Naive B cell (primary cell): ENCODE data around the gene RGS1. TPM values are rescaled to one million over a fixed set of nuclear protein-coding genes. Genes with fewer than 3 reads are reported as not detected.
"Not testable (repeated sequence)": the region's sequence is repeated elsewhere in the genome, so short reads cannot be mapped to it uniquely, and the experiment has no call there.

Source experiments
- ATAC-seq, 2 donors: fragments of 150-1000 bp; cut with Tn5 transposase; 2 replicates each; pipeline ENCODE4 v1.10.0; 2021; ENCODE audit warnings: low read depth in 2 of 2, mild to moderate bottlenecking in 2 of 2, moderate library complexity in 2 of 2
- DNase-seq: peaks from one replicate; pipeline ENCODE4 v3.0.0; 2022
- H3K27ac Mint-ChIP-seq, 6 donors: one replicate each; pipeline ENCODE4 v1.8.0; 2020 to 2022; ENCODE audit warnings: mild to moderate bottlenecking in 6 of 6, mixed read lengths in 6 of 6, moderate library complexity in 5 of 6, inconsistent platforms in 2 of 6
- H3K27me3 Mint-ChIP-seq, 3 donors: one replicate each; pipeline ENCODE4 v1.8.0; 2021 to 2022; ENCODE audit warnings: mixed read lengths in 3 of 3, mild to moderate bottlenecking in 1 of 3
- H3K36me3 Mint-ChIP-seq, 2 donors: one replicate each; pipeline ENCODE4 v1.8.0; 2020 to 2022; ENCODE audit warnings: mixed read lengths in 2 of 2, inconsistent platforms in 1 of 2, mild to moderate bottlenecking in 1 of 2
- H3K4me1 Mint-ChIP-seq, 3 donors: one replicate each; pipeline ENCODE4 v1.8.0; 2020 to 2022; ENCODE audit warnings: mixed read lengths in 3 of 3, inconsistent platforms in 1 of 3, mild to moderate bottlenecking in 1 of 3, moderate library complexity in 1 of 3
- H3K4me3 Mint-ChIP-seq, 8 donors: one replicate each; pipeline ENCODE4 v1.8.0; 2020 to 2022; ENCODE audit warnings: mild to moderate bottlenecking in 8 of 8, mixed read lengths in 8 of 8, moderate library complexity in 8 of 8, inconsistent platforms in 2 of 8
- H3K9me3 Mint-ChIP-seq, 7 donors: one replicate each; pipeline ENCODE4 v1.8.0; 2020 to 2022; ENCODE audit warnings: mixed read lengths in 7 of 7, mild to moderate bottlenecking in 5 of 7, inconsistent platforms in 2 of 7, moderate library complexity in 1 of 7
- polyA plus RNA-seq, 6 donors: library from polyadenylated mRNA; unstranded; fragments of 300-500 nt; fragmentation: Illumina TruSeq; gene quantifications; one replicate each; pipeline ENCODE4 v1.2.3, GENCODE V29; 2021; ENCODE audit warnings: low read depth in 6 of 6

The RGS1 gene
- 100 to 1,000 TPM in 4 of 6 donors, 10 to 100 TPM in 2; 55.5 to 355 (median 116) TPM for polyA plus RNA-seq

- Mint-ChIP-seq H3K27ac (peak within 1 kb of the TSS; percentile 91 to 99 (median 98)), H3K4me1 (peaks cover 7 to 12% (median 8%) of the 10 kb centered on the region in 3 donors), H3K4me3 (peak within 1 kb of the TSS; percentile 33 to 87 (median 66)), H3K27me3 (peaks cover 12 to 45% (median 31%) of the 10 kb centered on the region in 3 donors), H3K9me3 (peaks cover 0 to 5% (median 3%) of the 10 kb centered on the region in 7 donors), H3K36me3 (peaks cover 9 to 12% of the 10 kb centered on the region in 2 donors)
- ATAC-seq = peak; percentile 85 to 93
- DNase-seq = peak; percentile 90
These were observed at the start of gene RGS1 for GRCh38 chr1:192575499-192576189. RGS1 (plus strand) TSS chr1:192575773; CDS start chr1:192575793, 20 bp downstream.

GRCh38 chr1:192527111-192527795 is 48.3 kb upstream of the RGS1 start:
- ATAC-seq (no peak), DNase-seq (no peak)
- peaks cover 0 to 6% (median 1%) of the 10 kb centered on the region in 7 donors for H3K9me3 Mint-ChIP-seq
- H3K27ac Mint-ChIP-seq = no peak overlapping the region
- H3K36me3 Mint-ChIP-seq = no peaks in the 10 kb centered on the region
- H3K4me3 Mint-ChIP-seq = no peak overlapping the region
- H3K4me1 Mint-ChIP-seq = peaks cover 0 to 12% (median 12%) of the 10 kb centered on the region in 3 donors
- peaks cover 29 to 63% (median 59%) of the 10 kb centered on the region in 3 donors for H3K27me3 Mint-ChIP-seq

- no peaks in the 10 kb centered on the region for H3K36me3 Mint-ChIP-seq
- ATAC-seq = no peak
- no peak overlapping the region for H3K27ac Mint-ChIP-seq
- peaks cover 0 to 12% (median 12%) of the 10 kb centered on the region in 3 donors for H3K4me1 Mint-ChIP-seq
- no peak for DNase-seq
- peaks cover 29 to 65% (median 52%) of the 10 kb centered on the region in 3 donors for H3K27me3 Mint-ChIP-seq
- peaks cover 0 to 9% (median 1%) of the 10 kb centered on the region in 7 donors for H3K9me3 Mint-ChIP-seq
- H3K4me3 Mint-ChIP-seq = no peak overlapping the region
These were observed 47.6 kb upstream of the RGS1 start for GRCh38 chr1:192527950-192528349.

- peaks cover 0 to 12% (median 12%) of the 10 kb centered on the region in 3 donors for H3K4me1 Mint-ChIP-seq
- DNase-seq (no peak), ATAC-seq (no peak)
- H3K27ac Mint-ChIP-seq = no peak overlapping the region
- H3K4me3 Mint-ChIP-seq = no peak overlapping the region
- peaks cover 0 to 15% (median 1%) of the 10 kb centered on the region in 7 donors for H3K9me3 Mint-ChIP-seq
- peaks cover 38 to 66% (median 47%) of the 10 kb centered on the region in 3 donors for H3K27me3 Mint-ChIP-seq
- H3K36me3 Mint-ChIP-seq = no peaks in the 10 kb centered on the region
These were observed 46.4 kb upstream of the RGS1 start for GRCh38 chr1:192529031-192529755.

GRCh38 chr1:192529811-192530210 is 45.8 kb upstream of the RGS1 start:
- Mint-ChIP-seq H3K4me3 (no peak overlapping the region), H3K27ac (peak overlapping the region in 1 of 6 donors; percentile 17), H3K36me3 (no peaks in the 10 kb centered on the region), H3K27me3 (peaks cover 38 to 65% (median 42%) of the 10 kb centered on the region in 3 donors), H3K9me3 (peaks cover 0 to 15% (median 1%) of the 10 kb centered on the region in 7 donors), H3K4me1 (peaks cover 0 to 12% (median 12%) of the 10 kb centered on the region in 3 donors)
- DNase-seq (no peak), ATAC-seq (no peak)

- Mint-ChIP-seq H3K27ac (peak overlapping the region in 2 of 6 donors; percentile 17 to 30), H3K4me1 (peaks cover 0 to 12% (median 12%) of the 10 kb centered on the region in 3 donors), H3K4me3 (no peak overlapping the region)
These were observed 45.3 kb upstream of the RGS1 start for GRCh38 chr1:192530254-192530653.

GRCh38 chr1:192531037-192531703 is 44.4 kb upstream of the RGS1 start:
- not testable (repeated sequence) for H3K36me3 Mint-ChIP-seq, ATAC-seq, H3K4me3 Mint-ChIP-seq, DNase-seq
- peak overlapping the region in 1 of 6 donors; percentile 20 for H3K27ac Mint-ChIP-seq
- peaks cover 28 to 60% (median 35%) of the 10 kb centered on the region in 3 donors for H3K27me3 Mint-ChIP-seq
- peaks cover 0 to 15% (median 1%) of the 10 kb centered on the region in 7 donors for H3K9me3 Mint-ChIP-seq
- peaks cover 0 to 12% (median 12%) of the 10 kb centered on the region in 3 donors for H3K4me1 Mint-ChIP-seq

More at GRCh38 chr1:192530254-192530653, 45.3 kb upstream of the RGS1 start:
- Mint-ChIP-seq H3K27me3 (peaks cover 35 to 66% (median 41%) of the 10 kb centered on the region in 3 donors), H3K36me3 (no peaks in the 10 kb centered on the region), H3K9me3 (peaks cover 0 to 15% (median 1%) of the 10 kb centered on the region in 7 donors)
- DNase-seq = peak; percentile 32
- ATAC-seq = peak; percentile 80 to 94

GRCh38 chr1:192534666-192535065 is 40.9 kb upstream of the RGS1 start:
- H3K9me3 Mint-ChIP-seq = peaks cover 0 to 15% (median 1%) of the 10 kb centered on the region in 7 donors

GRCh38 chr1:192535916-192536664 is 39.5 kb upstream of the RGS1 start:
- DNase-seq (no peak), ATAC-seq (no peak)
- no peaks in the 10 kb centered on the region for H3K36me3 Mint-ChIP-seq
- no peak overlapping the region for H3K4me3 Mint-ChIP-seq
- H3K27ac Mint-ChIP-seq = peak overlapping the region in 1 of 6 donors; percentile 94
- peaks cover 11 to 25% (median 21%) of the 10 kb centered on the region in 3 donors for H3K4me1 Mint-ChIP-seq
- peaks cover 10 to 45% (median 22%) of the 10 kb centered on the region in 3 donors for H3K27me3 Mint-ChIP-seq
- peaks cover 0 to 14% (median under 1%) of the 10 kb centered on the region in 7 donors for H3K9me3 Mint-ChIP-seq

More at GRCh38 chr1:192534666-192535065, 40.9 kb upstream of the RGS1 start:
- no peak for DNase-seq
- Mint-ChIP-seq H3K4me3 (no peak overlapping the region), H3K27me3 (peaks cover 16 to 54% (median 30%) of the 10 kb centered on the region in 3 donors), H3K4me1 (peaks cover 14 to 29% (median 20%) of the 10 kb centered on the region in 3 donors), H3K36me3 (no peaks in the 10 kb centered on the region), H3K27ac (peak overlapping the region in 1 of 6 donors; percentile 70)
- no peak for ATAC-seq

GRCh38 chr1:192538407-192539296 is 36.9 kb upstream of the RGS1 start:
- peak; percentile 89 to 92 for ATAC-seq
- H3K4me1 Mint-ChIP-seq = peaks cover 11 to 25% (median 21%) of the 10 kb centered on the region in 3 donors

More at GRCh38 chr1:192538407-192539296, 36.9 kb upstream of the RGS1 start:
- Mint-ChIP-seq H3K36me3 (no peaks in the 10 kb centered on the region), H3K27me3 (peaks cover 12 to 51% (median 25%) of the 10 kb centered on the region in 3 donors), H3K9me3 (peaks cover 0 to 5% (median 0%) of the 10 kb centered on the region in 7 donors), H3K4me3 (peak overlapping the region in 2 of 8 donors; percentile 1 to 65), H3K27ac (peak overlapping the region in 5 of 6 donors; percentile 81 to 95 (median 93))
- DNase-seq = peak; percentile 80
